GM21786 (cell line): ENCODE results near the gene DIP2B.
"Not testable (repeated sequence)": the region's sequence is repeated elsewhere in the genome, so short reads cannot be mapped to it uniquely, and the experiment has no call there.

Source experiments
- ATAC-seq: cut with Tn5 transposase; IDR thresholded peaks from one replicate; pipeline ENCODE4 v1.9.1; 2021; ENCODE audit not compliant: unreplicated experiment

Gene DIP2B

GRCh38 chr12:50520416-50521207 lies 15.8 kb downstream of the DIP2B start:
- ATAC-seq, result no peak

GRCh38 chr12:50521781-50522180 lies 17.0 kb downstream of the DIP2B start:
- not testable (repeated sequence) for ATAC-seq

GRCh38 chr12:50523772-50524171 lies 19.0 kb downstream of the DIP2B start:
- no peak for ATAC-seq

GRCh38 chr12:50524621-50525020 lies 19.8 kb downstream of the DIP2B start:
- no peak for ATAC-seq

GRCh38 chr12:50525422-50525821 lies 20.6 kb downstream of the DIP2B start:
- no peak for ATAC-seq

GRCh38 chr12:50527359-50527726 lies 22.6 kb downstream of the DIP2B start:
- ATAC-seq, result no peak

- no peak for ATAC-seq
Measured at GRCh38 chr12:50528800-50529199, 24.0 kb downstream of the DIP2B start.

- ATAC-seq, result no peak
Measured at GRCh38 chr12:50529345-50529744, 24.6 kb downstream of the DIP2B start.

GRCh38 chr12:50530532-50530931 lies 25.7 kb downstream of the DIP2B start:
- no peak for ATAC-seq

- ATAC-seq, result no peak
Measured at GRCh38 chr12:50533203-50533584, 28.4 kb downstream of the DIP2B start.

GRCh38 chr12:50533971-50534370 lies 29.2 kb downstream of the DIP2B start:
- no peak for ATAC-seq

GRCh38 chr12:50536831-50537537 lies 32.2 kb downstream of the DIP2B start:
- ATAC-seq, result no peak

- ATAC-seq, result no peak
Measured at GRCh38 chr12:50537538-50537919, 32.7 kb downstream of the DIP2B start.

- ATAC-seq, result no peak
Measured at GRCh38 chr12:50538182-50538581, 33.4 kb downstream of the DIP2B start.

GRCh38 chr12:50541139-50541538 lies 36.4 kb downstream of the DIP2B start:
- ATAC-seq, result no peak

GRCh38 chr12:50542448-50542847 lies 37.7 kb downstream of the DIP2B start:
- ATAC-seq, result no peak

- not testable (repeated sequence) for ATAC-seq
Measured at GRCh38 chr12:50543188-50543587, 38.4 kb downstream of the DIP2B start.

GRCh38 chr12:50545213-50545612 lies 40.4 kb downstream of the DIP2B start:
- no peak for ATAC-seq

GRCh38 chr12:50545786-50546185 lies 41.0 kb downstream of the DIP2B start:
- no peak for ATAC-seq

- no peak for ATAC-seq
Measured at GRCh38 chr12:50546441-50547318, 41.9 kb downstream of the DIP2B start.

- ATAC-seq, result no peak
Measured at GRCh38 chr12:50547742-50548141, 43.0 kb downstream of the DIP2B start.

- ATAC-seq, result no peak
Measured at GRCh38 chr12:50549885-50550284, 45.1 kb downstream of the DIP2B start.
